SK-N-MC (cell line): Measurements from ENCODE around the gene SHLD1.

ENCODE experiments used
- EZH2 ChIP-seq: fragments of 200-600 bp; sonication (generic); IDR thresholded peaks from one replicate; pipeline ENCODE4 v1.6.1; 2017; ENCODE audit warnings: antibody characterized with exemption
- POLR2AphosphoS5 ChIP-seq: IDR thresholded peaks from 2 replicates; pipeline ENCODE4 v1.6.1; 2012; ENCODE audit warnings: mild to moderate bottlenecking, low read depth, low read length, borderline replicate concordance

DNA sequence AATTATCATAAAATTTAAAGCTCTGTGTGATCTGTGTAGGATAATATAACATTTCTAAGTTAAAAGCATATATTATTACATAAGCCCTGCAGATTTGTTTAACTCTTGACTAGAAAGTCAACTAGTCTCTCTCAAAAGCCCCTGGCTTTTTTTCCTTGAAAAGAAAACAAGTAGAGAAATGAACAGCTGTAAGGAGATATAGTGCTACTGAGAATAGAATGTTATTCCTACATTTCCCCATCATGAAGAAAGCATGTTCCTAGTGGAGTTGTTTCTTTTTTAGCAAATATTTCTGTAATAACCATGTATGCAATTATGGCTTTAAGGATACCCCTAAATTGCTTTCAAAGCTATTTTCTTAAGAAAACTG lies 37.6 kb downstream of the SHLD1 start:
- no peak for TF ChIP-seq EZH2
- TF ChIP-seq POLR2AphosphoS5: no peak
